GM23338 (cell line): Measurements from ENCODE around the gene MVP. TPM values are rescaled to one million over a fixed set of nuclear protein-coding genes. Genes with fewer than 3 reads are reported as not detected.

Experiments used
- ATAC-seq: fragments of 200-7000 bp; cut with Tn5 transposase; 3 replicates; pipeline ENCODE4 v1.9.1; 2020
- DNase-seq: peaks from one replicate; pipeline ENCODE4 v3.0.0-alpha.2; 2015; ENCODE audit warnings: low spot score
- H2AFZ ChIP-seq: fragments of 200-600 bp; sonication (generic); 2 replicates; pipeline ENCODE4 v1.8.0; 2016; ENCODE audit warnings: antibody characterized with exemption, mild to moderate bottlenecking, moderate library complexity
- H3F3A ChIP-seq: fragments of 200-600 bp; sonication (generic); replicated peaks from 2 replicates; pipeline ENCODE4 v1.8.0; 2017; ENCODE audit warnings: antibody characterized with exemption, mixed run types, low read depth
- H3K27ac ChIP-seq: fragments of 200-600 bp; sonication (generic); 2 replicates; pipeline ENCODE4 v1.6.1; 2016; ENCODE audit warnings: low read depth
- H3K27me3 ChIP-seq: fragments of 200-600 bp; sonication (generic); 2 replicates; pipeline ENCODE4 v1.8.0; 2016; ENCODE audit warnings: mild to moderate bottlenecking, mixed run types, moderate library complexity; ENCODE audit not compliant: insufficient read depth
- H3K36me3 ChIP-seq: fragments of 200-600 bp; sonication (generic); 2 replicates; pipeline ENCODE4 v1.8.0; 2016; ENCODE audit warnings: mild to moderate bottlenecking; ENCODE audit not compliant: insufficient read depth
- H3K4me1 ChIP-seq: fragments of 200-600 bp; sonication (generic); 2 replicates; pipeline ENCODE4 v1.8.0; 2016; ENCODE audit warnings: mild to moderate bottlenecking, moderate library complexity; ENCODE audit not compliant: insufficient read depth
- H3K4me2 ChIP-seq: fragments of 200-600 bp; sonication (generic); 2 replicates; pipeline ENCODE4 v1.7.1; 2017; ENCODE audit warnings: mixed run types
- H3K4me3 ChIP-seq: fragments of 200-600 bp; sonication (generic); 2 replicates; pipeline ENCODE4 v1.6.1; 2016; ENCODE audit warnings: mixed run types
- H3K79me2 ChIP-seq: fragments of 200-600 bp; sonication (generic); replicated peaks from 2 replicates; pipeline ENCODE4 v1.8.0; 2017; ENCODE audit warnings: mild to moderate bottlenecking; ENCODE audit not compliant: insufficient read depth
- H3K9me2 ChIP-seq: fragments of 200-600 bp; sonication (generic); 2 replicates; pipeline ENCODE4 v1.8.0; 2017; ENCODE audit not compliant: insufficient read depth
- H4K20me1 ChIP-seq: fragments of 200-600 bp; sonication (generic); replicated peaks from 2 replicates; pipeline ENCODE4 v1.8.0; 2017; ENCODE audit warnings: mild to moderate bottlenecking; ENCODE audit not compliant: insufficient read depth
- H3K27ac Mint-ChIP-seq: 2 replicates; pipeline ENCODE4 v1.8.0; 2020; ENCODE audit warnings: inconsistent platforms, mild to moderate bottlenecking, moderate library complexity, mixed read lengths
- H3K27me3 Mint-ChIP-seq: 3 replicates; pipeline ENCODE4 v1.8.0; 2022; ENCODE audit warnings: low read depth, mild to moderate bottlenecking, moderate library complexity, mixed read lengths, inconsistent platforms; ENCODE audit not compliant: insufficient read depth, poor library complexity
- H3K36me3 Mint-ChIP-seq: 3 replicates; pipeline ENCODE4 v1.8.0; 2021; ENCODE audit warnings: low read depth, mild to moderate bottlenecking, inconsistent platforms, moderate library complexity, mixed read lengths
- H3K4me1 Mint-ChIP-seq: 3 replicates; pipeline ENCODE4 v1.8.0; 2020; ENCODE audit warnings: mild to moderate bottlenecking, inconsistent platforms, mixed read lengths
- H3K4me3 Mint-ChIP-seq: 3 replicates; pipeline ENCODE4 v1.8.0; 2021; ENCODE audit warnings: moderate library complexity, mild to moderate bottlenecking, inconsistent platforms, mixed read lengths
- H3K9me3 Mint-ChIP-seq: 3 replicates; pipeline ENCODE4 v1.8.0; 2020; ENCODE audit warnings: moderate library complexity, mild to moderate bottlenecking, inconsistent platforms, mixed read lengths
- CREB1 ChIP-seq: fragments of 250-450 bp; sonication (Bioruptor Pico); IDR thresholded peaks from 2 replicates; pipeline ENCODE4 v1.5.0; 2020; ENCODE audit warnings: low read depth, mild to moderate bottlenecking, moderate library complexity
- EZH2 ChIP-seq: fragments of 200-600 bp; sonication (generic); IDR thresholded peaks from one replicate; pipeline ENCODE4 v1.8.0; 2017; ENCODE audit warnings: antibody characterized with exemption, mild to moderate bottlenecking, low read depth; ENCODE audit not compliant: unreplicated experiment
- EZH2phosphoT487 ChIP-seq: fragments of 200-600 bp; sonication (generic); IDR thresholded peaks from one replicate; pipeline ENCODE4 v1.8.1; 2018; ENCODE audit warnings: antibody characterized with exemption; ENCODE audit not compliant: unreplicated experiment
- JUNB ChIP-seq: IDR thresholded peaks from one replicate; pipeline ENCODE4 v1.6.1; 2016; ENCODE audit warnings: antibody characterized with exemption; ENCODE audit not compliant: unreplicated experiment
- NANOG ChIP-seq: IDR thresholded peaks from 2 replicates; pipeline ENCODE4 v1.6.1; 2016; ENCODE audit warnings: antibody characterized with exemption, borderline replicate concordance
- POLR2AphosphoS5 ChIP-seq: IDR thresholded peaks from 2 replicates; pipeline ENCODE4 v1.6.1; 2016; ENCODE audit warnings: antibody characterized with exemption, low read depth
- STAT1 ChIP-seq: IDR thresholded peaks from one replicate; pipeline ENCODE4 v1.6.1; 2016; ENCODE audit warnings: antibody characterized with exemption; ENCODE audit not compliant: unreplicated experiment
- ZNF114 ChIP-seq: fragments of 250-450 bp; sonication (Bioruptor Pico); IDR thresholded peaks from 2 replicates; pipeline ENCODE4 v1.5.0; 2020; ENCODE audit warnings: mild to moderate bottlenecking, moderate library complexity
- ZNF331 ChIP-seq: fragments of 250-450 bp; sonication (Bioruptor Pico); IDR thresholded peaks from 2 replicates; pipeline ENCODE4 v1.5.0; 2020; ENCODE audit warnings: low read depth, mild to moderate bottlenecking, moderate library complexity
- polyA plus RNA-seq: library from polyadenylated mRNA; unstranded; fragments of >200 nt; fragmentation: Nextera tagmentation; extraction: Ambion mirVana; gene quantifications from 2 replicates; pipeline ENCODE4 v1.2.1, GENCODE V29; 2016
- total RNA-seq: library from RNA; depleted of rRNA; stranded (reverse); fragments of >200 nt; shearing (Covaris generic); gene quantifications from 2 replicates; pipeline ENCODE4 v1.2.3, GENCODE V29; 2014
- TF ChIP-seq, protein P1 (sequence below): fragments of 250-450 bp; sonication (Bioruptor Pico); IDR thresholded peaks from 2 replicates; pipeline ENCODE4 v1.5.0; 2020; ENCODE audit warnings: mild to moderate bottlenecking, moderate library complexity
- TF ChIP-seq, protein P2 (sequence below): IDR thresholded peaks from 2 replicates; pipeline ENCODE4 v1.6.1; 2016; ENCODE audit warnings: antibody characterized with exemption
- TF ChIP-seq, protein P3 (sequence below): IDR thresholded peaks from one replicate; pipeline ENCODE4 v1.6.1; 2018; ENCODE audit warnings: antibody characterized with exemption; ENCODE audit not compliant: unreplicated experiment
- TF ChIP-seq, protein P4 (sequence below), 2 experiments: fragments of 200-600 bp in 1 of 2; sonication (generic) in 1 of 2; conservative IDR thresholded peaks; 2 replicates each; pipeline versions ENCODE4 v1.5.1 to v1.6.1; 2016 to 2017; ENCODE audit warnings: antibody characterized with exemption in 2 of 2, low read depth in 2 of 2, mild to moderate bottlenecking in 2 of 2, moderate library complexity in 1 of 2

The MVP gene
- total and polyA plus RNA-seq, 2 experiments from 2014 or later = 1.4 to 3.7 TPM

DNA sequence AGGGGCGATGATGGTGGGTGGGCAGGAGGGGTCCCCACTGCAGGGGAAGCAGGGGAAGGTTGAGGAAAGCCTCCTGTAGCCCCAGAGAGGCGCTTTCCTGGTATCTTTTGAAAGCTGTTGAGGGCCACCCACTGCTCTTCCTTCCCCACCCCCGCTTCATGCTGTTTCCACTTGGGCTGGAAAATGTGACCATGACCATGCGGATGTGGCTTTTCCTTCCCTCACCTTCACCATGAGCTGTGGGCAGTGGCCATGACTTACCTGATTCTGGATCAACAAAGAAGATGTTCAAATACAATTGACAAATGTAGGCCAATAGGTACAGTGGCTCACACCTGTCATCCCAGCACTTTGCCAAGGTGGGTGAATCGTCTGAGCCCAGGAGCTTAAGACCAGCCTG is 13.8 kb downstream of the MVP start:
- Histone ChIP-seq H3K27ac (no peak overlapping the region), H3K4me1 (no peaks in the 10 kb centered on the region), H3F3A (no peaks in the 10 kb centered on the region), H3K9me2 (no peaks in the 10 kb centered on the region), H3K79me2 (no peaks in the 10 kb centered on the region), H3K4me2 (no peak overlapping the region), H3K27me3 (no peaks in the 10 kb centered on the region), H3K36me3 (no peaks in the 10 kb centered on the region), H3K4me3 (no peak overlapping the region), H2AFZ (no peak overlapping the region), H4K20me1 (no peaks in the 10 kb centered on the region)
- ATAC-seq = no peak
- H3K4me3 Mint-ChIP-seq = no peak overlapping the region
- H3K9me3 Mint-ChIP-seq = no peaks in the 10 kb centered on the region
- H3K27ac Mint-ChIP-seq = no peak overlapping the region
- H3K4me1 Mint-ChIP-seq = no peaks in the 10 kb centered on the region; the same call in 2 of the 3 replicates
- no peaks in the 10 kb centered on the region for H3K36me3 Mint-ChIP-seq
- DNase-seq = no peak
- TF ChIP-seq CREB1 (CRISPR knock-in tag) (no peak), NANOG (no peak), ZNF331 (CRISPR knock-in tag) (no peak), EZH2 (no peak), POLR2AphosphoS5 (no peak), JUNB (no peak), EZH2phosphoT487 (no peak), ZNF114 (CRISPR knock-in tag) (no peak), STAT1 (no peak)
- TF ChIP-seq, protein P1, sequence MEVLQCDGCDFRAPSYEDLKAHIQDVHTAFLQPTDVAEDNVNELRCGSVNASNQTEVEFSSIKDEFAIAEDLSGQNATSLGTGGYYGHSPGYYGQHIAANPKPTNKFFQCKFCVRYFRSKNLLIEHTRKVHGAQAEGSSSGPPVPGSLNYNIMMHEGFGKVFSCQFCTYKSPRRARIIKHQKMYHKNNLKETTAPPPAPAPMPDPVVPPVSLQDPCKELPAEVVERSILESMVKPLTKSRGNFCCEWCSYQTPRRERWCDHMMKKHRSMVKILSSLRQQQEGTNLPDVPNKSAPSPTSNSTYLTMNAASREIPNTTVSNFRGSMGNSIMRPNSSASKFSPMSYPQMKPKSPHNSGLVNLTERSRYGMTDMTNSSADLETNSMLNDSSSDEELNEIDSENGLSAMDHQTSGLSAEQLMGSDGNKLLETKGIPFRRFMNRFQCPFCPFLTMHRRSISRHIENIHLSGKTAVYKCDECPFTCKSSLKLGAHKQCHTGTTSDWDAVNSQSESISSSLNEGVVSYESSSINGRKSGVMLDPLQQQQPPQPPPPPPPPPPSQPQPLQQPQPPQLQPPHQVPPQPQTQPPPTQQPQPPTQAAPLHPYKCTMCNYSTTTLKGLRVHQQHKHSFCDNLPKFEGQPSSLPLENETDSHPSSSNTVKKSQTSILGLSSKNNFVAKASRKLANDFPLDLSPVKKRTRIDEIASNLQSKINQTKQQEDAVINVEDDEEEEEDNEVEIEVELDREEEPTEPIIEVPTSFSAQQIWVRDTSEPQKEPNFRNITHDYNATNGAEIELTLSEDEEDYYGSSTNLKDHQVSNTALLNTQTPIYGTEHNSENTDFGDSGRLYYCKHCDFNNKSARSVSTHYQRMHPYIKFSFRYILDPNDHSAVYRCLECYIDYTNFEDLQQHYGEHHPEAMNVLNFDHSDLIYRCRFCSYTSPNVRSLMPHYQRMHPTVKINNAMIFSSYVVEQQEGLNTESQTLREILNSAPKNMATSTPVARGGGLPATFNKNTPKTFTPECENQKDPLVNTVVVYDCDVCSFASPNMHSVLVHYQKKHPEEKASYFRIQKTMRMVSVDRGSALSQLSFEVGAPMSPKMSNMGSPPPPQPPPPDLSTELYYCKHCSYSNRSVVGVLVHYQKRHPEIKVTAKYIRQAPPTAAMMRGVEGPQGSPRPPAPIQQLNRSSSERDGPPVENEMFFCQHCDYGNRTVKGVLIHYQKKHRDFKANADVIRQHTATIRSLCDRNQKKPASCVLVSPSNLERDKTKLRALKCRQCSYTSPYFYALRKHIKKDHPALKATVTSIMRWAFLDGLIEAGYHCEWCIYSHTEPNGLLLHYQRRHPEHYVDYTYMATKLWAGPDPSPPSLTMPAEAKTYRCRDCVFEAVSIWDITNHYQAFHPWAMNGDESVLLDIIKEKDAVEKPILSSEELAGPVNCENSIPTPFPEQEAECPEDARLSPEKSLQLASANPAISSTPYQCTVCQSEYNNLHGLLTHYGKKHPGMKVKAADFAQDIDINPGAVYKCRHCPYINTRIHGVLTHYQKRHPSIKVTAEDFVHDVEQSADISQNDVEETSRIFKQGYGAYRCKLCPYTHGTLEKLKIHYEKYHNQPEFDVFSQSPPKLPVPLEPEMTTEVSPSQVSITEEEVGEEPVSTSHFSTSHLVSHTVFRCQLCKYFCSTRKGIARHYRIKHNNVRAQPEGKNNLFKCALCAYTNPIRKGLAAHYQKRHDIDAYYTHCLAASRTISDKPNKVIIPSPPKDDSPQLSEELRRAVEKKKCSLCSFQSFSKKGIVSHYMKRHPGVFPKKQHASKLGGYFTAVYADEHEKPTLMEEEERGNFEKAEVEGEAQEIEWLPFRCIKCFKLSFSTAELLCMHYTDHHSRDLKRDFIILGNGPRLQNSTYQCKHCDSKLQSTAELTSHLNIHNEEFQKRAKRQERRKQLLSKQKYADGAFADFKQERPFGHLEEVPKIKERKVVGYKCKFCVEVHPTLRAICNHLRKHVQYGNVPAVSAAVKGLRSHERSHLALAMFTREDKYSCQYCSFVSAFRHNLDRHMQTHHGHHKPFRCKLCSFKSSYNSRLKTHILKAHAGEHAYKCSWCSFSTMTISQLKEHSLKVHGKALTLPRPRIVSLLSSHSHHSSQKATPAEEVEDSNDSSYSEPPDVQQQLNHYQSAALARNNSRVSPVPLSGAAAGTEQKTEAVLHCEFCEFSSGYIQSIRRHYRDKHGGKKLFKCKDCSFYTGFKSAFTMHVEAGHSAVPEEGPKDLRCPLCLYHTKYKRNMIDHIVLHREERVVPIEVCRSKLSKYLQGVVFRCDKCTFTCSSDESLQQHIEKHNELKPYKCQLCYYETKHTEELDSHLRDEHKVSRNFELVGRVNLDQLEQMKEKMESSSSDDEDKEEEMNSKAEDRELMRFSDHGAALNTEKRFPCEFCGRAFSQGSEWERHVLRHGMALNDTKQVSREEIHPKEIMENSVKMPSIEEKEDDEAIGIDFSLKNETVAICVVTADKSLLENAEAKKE (CRISPR knock-in tag) = no peak
- TF ChIP-seq, protein P2, sequence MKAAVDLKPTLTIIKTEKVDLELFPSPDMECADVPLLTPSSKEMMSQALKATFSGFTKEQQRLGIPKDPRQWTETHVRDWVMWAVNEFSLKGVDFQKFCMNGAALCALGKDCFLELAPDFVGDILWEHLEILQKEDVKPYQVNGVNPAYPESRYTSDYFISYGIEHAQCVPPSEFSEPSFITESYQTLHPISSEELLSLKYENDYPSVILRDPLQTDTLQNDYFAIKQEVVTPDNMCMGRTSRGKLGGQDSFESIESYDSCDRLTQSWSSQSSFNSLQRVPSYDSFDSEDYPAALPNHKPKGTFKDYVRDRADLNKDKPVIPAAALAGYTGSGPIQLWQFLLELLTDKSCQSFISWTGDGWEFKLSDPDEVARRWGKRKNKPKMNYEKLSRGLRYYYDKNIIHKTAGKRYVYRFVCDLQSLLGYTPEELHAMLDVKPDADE = no peak
- TF ChIP-seq, protein P3, sequence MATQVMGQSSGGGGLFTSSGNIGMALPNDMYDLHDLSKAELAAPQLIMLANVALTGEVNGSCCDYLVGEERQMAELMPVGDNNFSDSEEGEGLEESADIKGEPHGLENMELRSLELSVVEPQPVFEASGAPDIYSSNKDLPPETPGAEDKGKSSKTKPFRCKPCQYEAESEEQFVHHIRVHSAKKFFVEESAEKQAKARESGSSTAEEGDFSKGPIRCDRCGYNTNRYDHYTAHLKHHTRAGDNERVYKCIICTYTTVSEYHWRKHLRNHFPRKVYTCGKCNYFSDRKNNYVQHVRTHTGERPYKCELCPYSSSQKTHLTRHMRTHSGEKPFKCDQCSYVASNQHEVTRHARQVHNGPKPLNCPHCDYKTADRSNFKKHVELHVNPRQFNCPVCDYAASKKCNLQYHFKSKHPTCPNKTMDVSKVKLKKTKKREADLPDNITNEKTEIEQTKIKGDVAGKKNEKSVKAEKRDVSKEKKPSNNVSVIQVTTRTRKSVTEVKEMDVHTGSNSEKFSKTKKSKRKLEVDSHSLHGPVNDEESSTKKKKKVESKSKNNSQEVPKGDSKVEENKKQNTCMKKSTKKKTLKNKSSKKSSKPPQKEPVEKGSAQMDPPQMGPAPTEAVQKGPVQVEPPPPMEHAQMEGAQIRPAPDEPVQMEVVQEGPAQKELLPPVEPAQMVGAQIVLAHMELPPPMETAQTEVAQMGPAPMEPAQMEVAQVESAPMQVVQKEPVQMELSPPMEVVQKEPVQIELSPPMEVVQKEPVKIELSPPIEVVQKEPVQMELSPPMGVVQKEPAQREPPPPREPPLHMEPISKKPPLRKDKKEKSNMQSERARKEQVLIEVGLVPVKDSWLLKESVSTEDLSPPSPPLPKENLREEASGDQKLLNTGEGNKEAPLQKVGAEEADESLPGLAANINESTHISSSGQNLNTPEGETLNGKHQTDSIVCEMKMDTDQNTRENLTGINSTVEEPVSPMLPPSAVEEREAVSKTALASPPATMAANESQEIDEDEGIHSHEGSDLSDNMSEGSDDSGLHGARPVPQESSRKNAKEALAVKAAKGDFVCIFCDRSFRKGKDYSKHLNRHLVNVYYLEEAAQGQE = no peak
- TF ChIP-seq, protein P4, sequence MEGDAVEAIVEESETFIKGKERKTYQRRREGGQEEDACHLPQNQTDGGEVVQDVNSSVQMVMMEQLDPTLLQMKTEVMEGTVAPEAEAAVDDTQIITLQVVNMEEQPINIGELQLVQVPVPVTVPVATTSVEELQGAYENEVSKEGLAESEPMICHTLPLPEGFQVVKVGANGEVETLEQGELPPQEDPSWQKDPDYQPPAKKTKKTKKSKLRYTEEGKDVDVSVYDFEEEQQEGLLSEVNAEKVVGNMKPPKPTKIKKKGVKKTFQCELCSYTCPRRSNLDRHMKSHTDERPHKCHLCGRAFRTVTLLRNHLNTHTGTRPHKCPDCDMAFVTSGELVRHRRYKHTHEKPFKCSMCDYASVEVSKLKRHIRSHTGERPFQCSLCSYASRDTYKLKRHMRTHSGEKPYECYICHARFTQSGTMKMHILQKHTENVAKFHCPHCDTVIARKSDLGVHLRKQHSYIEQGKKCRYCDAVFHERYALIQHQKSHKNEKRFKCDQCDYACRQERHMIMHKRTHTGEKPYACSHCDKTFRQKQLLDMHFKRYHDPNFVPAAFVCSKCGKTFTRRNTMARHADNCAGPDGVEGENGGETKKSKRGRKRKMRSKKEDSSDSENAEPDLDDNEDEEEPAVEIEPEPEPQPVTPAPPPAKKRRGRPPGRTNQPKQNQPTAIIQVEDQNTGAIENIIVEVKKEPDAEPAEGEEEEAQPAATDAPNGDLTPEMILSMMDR (conservative IDR thresholded peaks at IDR 0.05; ENCODE audit: low read depth in 2 of 2) = no peak
- H3K27me3 Mint-ChIP-seq = peaks cover 2% of the 10 kb centered on the region
